Tongue (tissue), 1 donor: Measurements from ENCODE around the gene GAS6. TPM values are rescaled to one million over a fixed set of nuclear protein-coding genes. Genes with fewer than 3 reads are reported as not detected.

Experiments
- total RNA-seq: library from RNA; depleted of rRNA; stranded (reverse); fragments of >200 nt; gene quantifications from one replicate; pipeline ENCODE4 v1.2.3, GENCODE V29; 2014

Gene GAS6
- total RNA-seq, 1 donor from 2014 or later: 85.8 TPM

Other genes starting within 250 kb of the GAS6 start
- not detected for gene ATP4B, start 205.9 kb downstream of the GAS6 start, total RNA-seq
- gene GRK1, start 196.9 kb downstream of the GAS6 start, total RNA-seq: not detected
- 2.7 TPM for gene TMEM255B, start 104.8 kb downstream of the GAS6 start, total RNA-seq
- not detected for gene C13orf46, start 110.0 kb upstream of the GAS6 start, total RNA-seq